HepG2 (cell line): ENCODE results near the gene BCAN. TPM values are rescaled to one million over a fixed set of nuclear protein-coding genes. Genes with fewer than 3 reads are reported as not detected.
A peak's percentile ranks its signal among the peaks of the same experiment; 100 is the strongest.

Experiments
- ATAC-seq: fragments of 200-7000 bp; cut with Tn5 transposase; 3 replicates; pipeline ENCODE4 v1.9.1; 2020; ENCODE audit warnings: mild to moderate bottlenecking, moderate library complexity
- BruUV-seq: library from RNA; stranded (reverse); fragments of 400-500 nt; replicated peaks from 2 replicates; lab custom pipeline; 2021; lab: Mats Ljungman, UMichigan
- CTCF ChIA-PET: fragments of 300-600 bp; formaldehyde crosslinking; extraction: SDS; loops from one replicate; lab custom pipeline; 2021; ENCODE audit warnings: low total read pairs, inconsistent platforms, low intra/inter-chr PET ratio; lab: Yijun Ruan, JAX
- POLR2A ChIA-PET: fragments of 350-600 bp; sonication (Branson Sonifier 250); formaldehyde crosslinking; loops from one replicate; lab custom pipeline; 2020; ENCODE audit warnings: antibody characterized with exemption, inconsistent platforms; lab: Yijun Ruan, JAX
- DNase-seq: peaks from one replicate; pipeline ENCODE4 v3.0.0-alpha.2; 2015; ENCODE audit warnings: low spot score
- FAIRE-seq: peaks from 3 replicates; lab custom pipeline; 2011; peaks lifted over from hg19 to GRCh38; lab: Jason Lieb, UNC
- H2AFZ ChIP-seq: one replicate; pipeline ENCODE4 v1.6.1; 2011; ENCODE audit warnings: low read length, inconsistent platforms
- H3K27ac ChIP-seq: fragments of 300-600 bp; 3 replicates; pipeline ENCODE4 v1.8.0; 2011; ENCODE audit warnings: mixed run types, mild to moderate bottlenecking, mixed read lengths, low read length, inconsistent platforms; ENCODE audit not compliant: insufficient read depth; ENCODE audit errors: extremely low read length
- H3K27me3 ChIP-seq, 2 experiments: fragments of 200-600 bp in 1 of 2; 2 replicates in 1 of 2; 3 replicates in 1 of 2; pipeline versions ENCODE4 v1.6.0 to v1.8.0; 2011; ENCODE audit warnings: low read length in 2 of 2, mild to moderate bottlenecking in 2 of 2, moderate library complexity in 2 of 2, inconsistent platforms in 1 of 2; ENCODE audit not compliant: insufficient read depth in 2 of 2, control insufficient read depth in 1 of 2
- H3K36me3 ChIP-seq, 2 experiments: fragments of 200-600 bp in 1 of 2; replicated peaks in 1 of 2; 2 replicates in 1 of 2; 3 replicates in 1 of 2; pipeline versions ENCODE4 v1.5.1 to v1.8.0; 2011; ENCODE audit warnings: low read length in 2 of 2, inconsistent platforms in 1 of 2; ENCODE audit not compliant: insufficient read depth in 2 of 2, control insufficient read depth in 1 of 2
- H3K4me1 ChIP-seq: 2 replicates; pipeline ENCODE4 v1.5.1; 2012; ENCODE audit warnings: low read length, inconsistent platforms; ENCODE audit not compliant: insufficient read depth
- H3K4me2 ChIP-seq: 2 replicates; pipeline ENCODE4 v1.6.0; 2011; ENCODE audit warnings: low read depth, low read length, inconsistent platforms
- H3K4me3 ChIP-seq, 3 experiments: fragments of 200-600 bp in 1 of 3; sonication (generic), shearing (Covaris generic) in 1 of 3; replicated peaks in 1 of 3; 2 replicates each; pipeline ENCODE4 v1.5.1; 2011 to 2016; ENCODE audit warnings: low read length in 3 of 3, inconsistent platforms in 2 of 3, low read depth in 2 of 3, mild to moderate bottlenecking in 2 of 3, control low read depth in 1 of 3, mixed read lengths in 1 of 3; ENCODE audit not compliant: insufficient read depth in 1 of 3
- H3K79me2 ChIP-seq: one replicate; pipeline ENCODE4 v1.6.1; 2011; ENCODE audit warnings: low read length, inconsistent platforms; ENCODE audit not compliant: insufficient read depth
- H3K9ac ChIP-seq: 2 replicates; pipeline ENCODE4 v1.6.0; 2011; ENCODE audit warnings: mild to moderate bottlenecking, low read depth, low read length, inconsistent platforms; ENCODE audit not compliant: insufficient read depth
- H3K9me3 ChIP-seq: 2 replicates; pipeline ENCODE4 v1.5.1; 2012; ENCODE audit warnings: mild to moderate bottlenecking, low read length
- H4K20me1 ChIP-seq: 2 replicates; pipeline ENCODE4 v1.6.0; 2011; ENCODE audit warnings: inconsistent platforms, mild to moderate bottlenecking, low read length, moderate library complexity; ENCODE audit not compliant: insufficient read depth
- CHD2 ChIP-seq: IDR thresholded peaks from 2 replicates; pipeline ENCODE4 v1.6.1; 2011; ENCODE audit warnings: low read depth, low read length, improper control_type of control experiment
- ELF1 ChIP-seq: sonication (generic); formaldehyde crosslinking; IDR thresholded peaks from 2 replicates; pipeline ENCODE4 v1.4.0; 2020; ENCODE audit warnings: missing genetic modification reagents
- HDAC6 ChIP-seq: fragments of 200-600 bp; sonication (generic); IDR thresholded peaks from 2 replicates; pipeline ENCODE4 v1.7.0; 2017; ENCODE audit warnings: mild to moderate bottlenecking, antibody characterized with exemption, low read length, low read depth
- HMG20A ChIP-seq: IDR thresholded peaks from 2 replicates; pipeline ENCODE4 v1.6.1; 2016; ENCODE audit warnings: borderline replicate concordance
- HNF1B ChIP-seq: sonication (generic); formaldehyde crosslinking; IDR thresholded peaks from 2 replicates; pipeline ENCODE4 v1.5.1; 2020; ENCODE audit warnings: mild to moderate bottlenecking, moderate library complexity, missing genetic modification reagents
- NFIC ChIP-seq: IDR thresholded peaks from 2 replicates; pipeline ENCODE4 v1.6.1; 2012; ENCODE audit warnings: mild to moderate bottlenecking, low read length, inconsistent platforms
- RARG ChIP-seq: sonication (generic); formaldehyde crosslinking; IDR thresholded peaks from 2 replicates; pipeline ENCODE4 v1.4.0; 2020; ENCODE audit warnings: low read depth, mild to moderate bottlenecking, missing genetic modification reagents
- SAP130 ChIP-seq: IDR thresholded peaks from 2 replicates; pipeline ENCODE4 v1.6.1; 2016; ENCODE audit warnings: low read depth
- YEATS2 ChIP-seq: sonication (generic); formaldehyde crosslinking; IDR thresholded peaks from 2 replicates; pipeline ENCODE4 v1.4.0; 2020; ENCODE audit warnings: missing genetic modification reagents, borderline replicate concordance
- ZNF282 ChIP-seq: fragments of 450-650 bp; IDR thresholded peaks from 2 replicates; pipeline ENCODE4 v1.6.1; 2018; ENCODE audit not compliant: partially characterized antibody
- ZNF318 ChIP-seq: sonication (generic); formaldehyde crosslinking; IDR thresholded peaks from 2 replicates; pipeline ENCODE4 v1.4.0; 2020; ENCODE audit warnings: mild to moderate bottlenecking, missing genetic modification reagents
- ZNF326 ChIP-seq: sonication (generic); formaldehyde crosslinking; IDR thresholded peaks from 2 replicates; pipeline ENCODE4 v1.4.0; 2020; ENCODE audit warnings: missing genetic modification reagents, borderline replicate concordance
- ZNF879 ChIP-seq: sonication (generic); formaldehyde crosslinking; IDR thresholded peaks from 2 replicates; pipeline ENCODE4 v1.8.1; 2023; ENCODE audit warnings: missing genetic modification reagents
- ZNF883 ChIP-seq: sonication (generic); formaldehyde crosslinking; IDR thresholded peaks from 2 replicates; pipeline ENCODE4 v1.5.1; 2020; ENCODE audit warnings: mild to moderate bottlenecking, missing genetic modification reagents; ENCODE audit errors: not compliant biosample characterization
- ZSCAN21 ChIP-seq: sonication (generic); formaldehyde crosslinking; IDR thresholded peaks from 2 replicates; pipeline ENCODE4 v1.8.0; 2022; ENCODE audit warnings: mild to moderate bottlenecking, missing genetic modification reagents, moderate library complexity, borderline replicate concordance
- WGBS: methylation state at CpG from one replicate; pipeline ENCODE4 v1.1.6; 2017; ENCODE audit warnings: low lambda C conversion rate; 5-methylcytosine and 5-hydroxymethylcytosine counted together
- in situ Hi-C: cut with HindIII; loops from 2 replicates; pipeline ENCODE4 v1.10.0; 2017; ENCODE audit warnings: low pct_unique_long_range_greater_than_20kb; ENCODE audit not compliant: extremely low pct_ligation_motif_present
- intact Hi-C: fragments of 100-400 bp; cut with micrococcal nuclease; formaldehyde crosslinking; loops from one replicate; pipeline ENCODE4 v1.10.0; 2022; ENCODE audit not compliant: unreplicated experiment
- polyA plus RNA-seq, 8 experiments: library from polyadenylated mRNA; depleted of rRNA in 3 of 8; stranded (reverse) in 7 of 8; unstranded in 1 of 8; fragments of >200 nt; fragmentation: Illumina TruSeq in 4 of 8; extraction: Trizol in 4 of 8; gene quantifications; 2 replicates each; pipeline versions ENCODE4 v1.2.1 to v1.2.3, GENCODE V29; 2011 to 2016; ENCODE audit warnings: low read depth in 4 of 8, missing spikeins in 1 of 8, mixed read lengths in 1 of 8; ENCODE audit not compliant: insufficient read depth in 1 of 8
- total RNA-seq, 5 experiments: library from RNA; depleted of rRNA; stranded (reverse); fragments of >200 nt; fragmentation: Illumina TruSeq; extraction: Trizol; gene quantifications; 2 replicates each; pipeline ENCODE4 v1.2.3, GENCODE V29; 2016; ENCODE audit warnings: low read depth in 1 of 5

Gene BCAN
- total and polyA plus RNA-seq, 2 of the 13 experiments (the other 11 are each of a cell fraction or from before 2014, with no cell fraction given): not detected

- Histone ChIP-seq H3K9me3 (no peaks in the 10 kb centered on the region), H3K4me2 (peak within 1 kb of the TSS; percentile 92), H2AFZ (peak within 1 kb of the TSS; percentile 99), H3K36me3 (peaks cover 7 to 23% of the 10 kb centered on the region in 2 experiments; a peak in 4 of 5 replicates), H3K4me1 (peaks cover 27% of the 10 kb centered on the region), H3K27me3 (no peaks in the 10 kb centered on the region), H4K20me1 (no peaks in the 10 kb centered on the region), H3K27ac (peak within 1 kb of the TSS; percentile 80), H3K9ac (peak within 1 kb of the TSS; percentile 86), H3K4me3 (peak within 1 kb of the TSS; percentile 84 to 94 (median 85)), H3K79me2 (peaks cover 19% of the 10 kb centered on the region)
- DNase-seq (peak; percentile 73), FAIRE-seq (peak; percentile 76), ATAC-seq (peak; percentile 86)
- CTCF ChIA-PET: no interaction called here
- WGBS: 0% methylated on average over 27 of the region's 35 CpGs
- POLR2A ChIA-PET: interaction anchor here (0.8 to 2.2 kb wide), 3 partner anchors 10 to 144 kb away, joined by 3 to 36 read pairs (median 6); partner anchors contain the start of gene NAXE
- intact Hi-C loops (no loop called here), in situ Hi-C loops (no loop called here)
- BruUV-seq: no TSS peak
- TF ChIP-seq HDAC6 (no peak), ZSCAN21 (CRISPR knock-in tag) (no peak), ZNF282 (no peak), HMG20A (CRISPR knock-in tag) (no peak), ELF1 (CRISPR knock-in tag) (peak; percentile 98), ZNF318 (no peak), HNF1B (peak; percentile 82; the same call in 1 of the 2 replicates), CHD2 (no peak), SAP130 (peak; percentile 99), RARG (CRISPR knock-in tag) (no peak), NFIC (no peak), YEATS2 (CRISPR knock-in tag) (peak; percentile 79; the same call in 1 of the 2 replicates), ZNF326 (no peak), ZNF879 (CRISPR knock-in tag) (no peak), ZNF883 (CRISPR knock-in tag) (peak; percentile 46)
Measured at GRCh38 chr1:156601122-156601830, 40.6 kb upstream of the BCAN start, which contains the start of gene GPATCH4. Gene GPATCH4 (minus strand): TSS chr1:156601479.
